Stimulated activated CD8-positive, alpha-beta memory T cell treated with anti-CD3 and anti-CD28 coated beads, Interleukin-12 subunit alpha, Interleukin-12 subunit beta, amount 100 ng/mL, for 1 hour (primary cell): ENCODE results near the gene SST.

Experiments used
- DNase-seq: peaks from one replicate; pipeline ENCODE4 v3.0.0-alpha.2; 2020; ENCODE audit warnings: low read depth

Gene SST

DNA sequence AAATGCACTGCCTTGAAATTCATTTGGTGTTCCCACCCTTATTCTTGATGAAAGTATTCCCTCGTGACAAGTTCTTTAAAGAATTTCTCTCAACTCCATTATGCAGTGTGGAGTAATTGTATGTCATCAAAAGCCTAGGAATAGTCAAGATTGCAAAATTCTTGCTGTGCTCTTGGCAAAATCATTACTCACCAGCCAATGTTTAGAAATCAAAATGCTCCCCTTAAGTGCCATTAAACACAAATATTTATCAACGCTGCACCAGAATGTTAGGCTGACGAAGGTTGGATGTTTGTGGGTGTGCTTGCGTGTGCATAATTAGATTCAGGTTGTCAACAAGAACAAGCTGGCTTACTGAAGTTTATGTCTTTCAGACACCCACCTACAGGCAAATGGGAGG lies 40.5 kb downstream of the SST start:
- DNase-seq: no peak

GRCh38 chr3:187628169-187628568 lies 42.0 kb downstream of the SST start:
- DNase-seq: no peak

DNA sequence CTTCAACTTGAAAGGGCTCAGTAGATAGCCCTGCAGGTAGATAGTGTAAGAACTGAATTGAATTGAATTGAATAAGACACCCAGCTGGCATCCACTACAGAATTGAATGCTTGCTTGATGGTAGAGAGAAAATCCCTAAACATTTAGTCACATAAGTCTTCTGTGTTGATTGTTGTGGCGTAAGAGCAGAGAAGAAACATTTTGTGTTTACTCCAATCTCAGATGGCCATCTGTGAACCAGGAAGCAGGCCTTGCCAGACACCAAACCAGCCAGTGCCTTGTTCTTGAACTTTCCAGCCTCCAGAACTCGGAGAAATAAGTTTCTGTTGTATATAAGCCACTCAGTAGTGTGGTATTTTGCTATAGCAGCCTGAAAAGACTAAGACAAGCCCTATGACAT lies 43.6 kb downstream of the SST start:
- DNase-seq: no peak

- no peak for DNase-seq
Measured at GRCh38 chr3:187624588-187624987, 45.6 kb downstream of the SST start.

GRCh38 chr3:187623285-187623814 lies 46.8 kb downstream of the SST start:
- no peak for DNase-seq

DNA sequence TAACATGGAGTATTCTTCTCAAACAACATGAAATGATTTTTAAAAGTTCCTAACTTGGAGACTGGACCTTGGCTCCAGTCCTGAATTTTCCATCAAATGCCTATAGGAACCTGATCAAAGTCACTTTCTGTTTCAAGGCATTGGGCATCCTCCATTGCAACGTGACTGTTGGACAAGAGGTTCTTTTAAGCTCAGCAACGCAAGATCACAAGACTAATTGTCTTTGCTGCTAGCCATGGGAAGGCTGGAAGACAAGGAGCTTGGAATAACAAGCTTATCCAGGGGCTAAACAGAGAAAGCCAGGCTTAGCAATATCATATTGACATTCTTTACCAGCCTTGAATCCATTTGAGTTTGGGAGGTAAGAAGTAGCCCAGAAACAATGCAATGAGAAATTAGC lies 48.3 kb downstream of the SST start:
- no peak for DNase-seq

- DNase-seq: no peak
Measured at GRCh38 chr3:187619461-187619860, 50.7 kb downstream of the SST start.
